SJCRH30 (cell line): Measurements from ENCODE around the gene LSM8. TPM values are rescaled to one million over a fixed set of nuclear protein-coding genes. Genes with fewer than 3 reads are reported as not detected.
"Not testable (repeated sequence)": the region's sequence is repeated elsewhere in the genome, so short reads cannot be mapped to it uniquely, and the experiment has no call there.

ENCODE experiments used
- DNase-seq, 2 experiments: peaks; one replicate each; pipeline ENCODE4 v3.0.0-alpha.2; 2015 to 2020
- H3K27ac ChIP-seq: fragments of 250-450 bp; sonication (Bioruptor Pico); 2 replicates; pipeline ENCODE4 v1.5.1; 2020; ENCODE audit warnings: mild to moderate bottlenecking, moderate library complexity
- H3K27me3 ChIP-seq: fragments of 250-450 bp; sonication (Bioruptor Pico); 2 replicates; pipeline ENCODE4 v1.5.1; 2020; ENCODE audit warnings: mild to moderate bottlenecking, moderate library complexity
- H3K36me3 ChIP-seq: fragments of 250-450 bp; sonication (Bioruptor Pico); 2 replicates; pipeline ENCODE4 v1.5.1; 2020; ENCODE audit warnings: mild to moderate bottlenecking, moderate library complexity
- H3K4me1 ChIP-seq: fragments of 250-450 bp; sonication (Bioruptor Pico); 2 replicates; pipeline ENCODE4 v1.5.1; 2020; ENCODE audit warnings: mild to moderate bottlenecking, moderate library complexity
- H3K4me3 ChIP-seq: fragments of 250-450 bp; sonication (Bioruptor Pico); 2 replicates; pipeline ENCODE4 v1.5.1; 2020; ENCODE audit warnings: mild to moderate bottlenecking, moderate library complexity
- H3K9me3 ChIP-seq: fragments of 250-450 bp; sonication (Bioruptor Pico); replicated peaks from 2 replicates; pipeline ENCODE4 v1.5.1; 2020; ENCODE audit warnings: mild to moderate bottlenecking, moderate library complexity
- total RNA-seq: library from RNA; depleted of rRNA; stranded (reverse); fragments of >200 nt; shearing (Covaris generic); gene quantifications from 2 replicates; pipeline ENCODE4 v1.2.3, GENCODE V29; 2014; rRNA removed

LSM8 gene
- total RNA-seq, 1 experiment from 2014 or later, result 92.0 TPM

DNA sequence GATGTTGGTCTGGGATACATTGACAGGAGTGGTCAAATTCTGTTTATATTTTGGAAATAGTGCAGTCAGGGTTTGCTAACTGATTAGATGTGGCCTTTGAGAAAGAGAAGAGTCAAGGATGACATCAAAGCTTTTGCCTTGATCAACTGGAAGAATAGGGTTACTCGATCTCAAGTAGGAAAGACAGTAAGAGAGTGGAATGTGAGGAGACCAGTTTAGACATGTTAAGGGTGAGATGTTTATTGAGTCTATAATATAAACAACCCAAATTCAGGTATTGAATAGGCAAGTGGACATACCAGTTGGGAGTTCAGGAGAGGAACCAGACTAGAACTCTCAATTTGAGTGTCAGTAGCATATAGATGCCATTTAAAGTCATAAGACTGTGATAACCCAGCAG lies 38.6 kb downstream of the LSM8 start:
- H3K36me3 ChIP-seq, result no peaks in the 10 kb centered on the region
- no peak overlapping the region for H3K4me3 ChIP-seq
- H3K27me3 ChIP-seq, result no peaks in the 10 kb centered on the region
- no peaks in the 10 kb centered on the region for H3K9me3 ChIP-seq
- no peaks in the 10 kb centered on the region for H3K4me1 ChIP-seq
- no peak overlapping the region for H3K27ac ChIP-seq
- DNase-seq, result no peak

DNA sequence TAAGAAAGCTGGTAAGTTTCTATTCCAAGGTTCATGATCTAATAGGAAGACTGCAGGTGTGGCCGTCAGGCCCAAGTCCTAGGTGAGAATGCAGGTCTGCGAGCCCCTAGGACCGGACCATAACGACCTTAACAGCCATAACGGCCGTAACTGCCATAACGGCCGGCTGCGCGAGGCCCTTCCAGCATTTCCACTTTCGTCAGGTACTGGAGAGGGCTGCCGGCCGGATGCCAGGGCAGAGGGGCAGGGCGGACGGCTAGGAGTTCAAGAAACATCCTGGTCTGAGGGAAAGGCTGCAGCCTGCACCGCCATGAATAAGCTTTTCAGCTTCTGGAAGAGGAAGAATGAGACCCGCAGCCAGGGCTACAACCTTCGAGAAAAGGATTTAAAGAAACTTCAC lies 40.6 kb downstream of the LSM8 start, which contains the start of gene ANKRD7:
Gene ANKRD7 (plus strand): TSS at position 184 of the 400 bp plus-strand sequence. CDS start 127 bp downstream, at position 311.
- no peaks in the 10 kb centered on the region for H3K9me3 ChIP-seq

DNA sequence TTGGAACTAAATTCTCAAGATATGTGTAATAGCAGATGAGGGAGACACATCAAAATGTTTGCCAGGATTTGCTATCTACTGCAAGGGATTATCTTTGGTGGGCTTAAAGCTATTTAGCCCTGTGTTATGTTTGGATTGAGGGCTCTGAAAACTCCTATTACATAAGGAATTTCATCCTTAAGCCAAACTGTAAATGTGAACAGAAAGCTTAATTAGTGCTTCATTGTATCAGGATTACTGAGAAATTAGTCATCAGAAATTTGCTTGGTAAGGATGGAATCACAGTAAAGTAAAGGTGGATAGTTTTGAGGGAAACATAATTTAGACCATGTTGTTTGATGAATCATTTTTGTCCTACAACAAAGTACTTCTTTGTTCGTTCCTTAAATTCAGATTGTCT lies 48.9 kb downstream of the LSM8 start:
- DNase-seq, result no peak
- Histone ChIP-seq H3K36me3 (no peaks in the 10 kb centered on the region), H3K27ac (no peak overlapping the region), H3K4me3 (no peak overlapping the region), H3K27me3 (0 out of 2 replicates have a peak, but pooled peaks cover 3% of the 10 kb centered on the region), H3K4me1 (peaks cover 4% of the 10 kb centered on the region; the same call in 1 of the 2 replicates), H3K9me3 (no peaks in the 10 kb centered on the region)

More for the DNA sequence above, 40.6 kb downstream of the LSM8 start, which contains the start of gene ANKRD7:
- no peak within 1 kb of the TSS for H3K4me3 ChIP-seq
- no peak within 1 kb of the TSS for H3K27ac ChIP-seq
- no peak for DNase-seq
- H3K36me3 ChIP-seq, result no peaks in the 10 kb centered on the region
- no peaks in the 10 kb centered on the region for H3K4me1 ChIP-seq
- 0 out of 2 replicates have a peak, but pooled peaks cover 1% of the 10 kb centered on the region for H3K27me3 ChIP-seq

DNA sequence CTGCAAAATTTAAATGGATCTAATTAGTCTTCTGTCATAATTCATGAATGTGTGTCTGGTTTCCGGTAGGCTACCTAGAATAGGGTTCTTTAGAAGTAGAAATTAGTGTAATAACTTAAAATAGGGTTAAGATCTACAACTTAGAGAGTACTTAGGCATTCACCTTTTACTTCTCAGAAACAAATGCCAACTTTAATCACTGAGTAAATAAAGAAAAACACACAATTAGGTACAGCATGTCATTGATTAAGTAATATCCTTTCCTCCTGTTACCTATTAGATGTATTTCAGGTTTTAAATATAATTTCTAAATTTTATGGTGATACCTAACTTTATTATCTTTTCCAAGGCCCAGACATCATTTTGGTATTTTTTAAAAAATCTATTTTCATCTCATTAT lies 49.8 kb downstream of the LSM8 start:
- no peaks in the 10 kb centered on the region for H3K9me3 ChIP-seq
- no peak overlapping the region for H3K4me3 ChIP-seq
- H3K27ac ChIP-seq, result no peak overlapping the region
- 0 out of 2 replicates have a peak, but pooled peaks cover 3% of the 10 kb centered on the region for H3K27me3 ChIP-seq
- no peaks in the 10 kb centered on the region for H3K36me3 ChIP-seq
- H3K4me1 ChIP-seq, result peaks cover 4% of the 10 kb centered on the region; the same call in 1 of the 2 replicates
- no peak for DNase-seq

DNA sequence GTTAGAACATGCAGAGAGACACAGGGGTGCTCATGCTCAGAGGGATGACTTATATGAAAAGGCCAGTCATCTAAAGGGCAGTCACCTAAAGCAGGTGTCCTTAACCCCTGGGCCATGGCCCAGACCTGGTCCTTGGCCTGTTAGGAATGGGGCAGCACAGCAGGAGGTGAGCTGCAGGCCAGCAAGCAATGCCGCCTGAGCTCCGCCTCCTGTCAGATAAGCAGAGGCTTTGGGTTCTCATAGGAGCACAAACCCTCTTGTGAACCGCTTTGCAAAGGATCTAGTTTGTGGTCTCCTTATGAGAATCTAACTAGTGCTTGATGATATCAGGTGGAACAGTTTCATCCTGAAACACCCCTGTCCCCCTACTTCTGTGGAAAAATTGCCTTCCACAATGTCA lies 55.0 kb downstream of the LSM8 start:
- H3K4me3 ChIP-seq, result no peak overlapping the region
- no peaks in the 10 kb centered on the region for H3K4me1 ChIP-seq
- H3K27ac ChIP-seq, result no peak overlapping the region
- H3K27me3 ChIP-seq, result no peaks in the 10 kb centered on the region
- H3K36me3 ChIP-seq, result no peaks in the 10 kb centered on the region
- DNase-seq, result no peak
- no peaks in the 10 kb centered on the region for H3K9me3 ChIP-seq

DNA sequence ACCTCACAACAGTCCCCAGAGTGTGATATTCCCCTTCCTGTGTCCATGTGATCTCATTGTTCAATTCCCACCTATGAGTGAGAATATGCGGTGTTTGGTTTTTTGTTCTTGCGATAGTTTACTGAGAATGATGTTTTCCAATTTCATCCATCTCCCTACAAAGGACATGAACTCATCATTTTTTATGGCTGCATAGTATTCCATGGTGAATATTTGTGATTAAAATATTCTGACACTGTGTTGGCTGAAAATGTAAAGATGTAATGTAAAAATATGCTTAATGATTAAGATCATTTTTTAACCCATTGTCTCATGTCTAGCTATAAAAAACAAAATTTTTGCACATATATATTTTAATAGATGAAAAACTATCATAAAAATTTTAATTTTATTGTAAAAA lies 56.4 kb downstream of the LSM8 start:
- DNase-seq, H3K27me3 ChIP-seq: not testable (repeated sequence)

More for the DNA sequence above, 56.4 kb downstream of the LSM8 start:
- not testable (repeated sequence) for H3K9me3 ChIP-seq, H3K4me3 ChIP-seq, H3K27ac ChIP-seq, H3K4me1 ChIP-seq, H3K36me3 ChIP-seq

Other genes starting within 250 kb of the LSM8 start
- 0.86 and 0.93 TPM in 2 replicates for gene ANKRD7, start 40.5 kb downstream of the LSM8 start, total RNA-seq